Kidney (tissue), 14 donors: Measurements from ENCODE around the gene BLM. TPM values are rescaled to one million over a fixed set of nuclear protein-coding genes. Genes with fewer than 3 reads are reported as not detected.
"Not testable (repeated sequence)": the region's sequence is repeated elsewhere in the genome, so short reads cannot be mapped to it uniquely, and the experiment has no call there.

ENCODE experiments used
- DNase-seq, 5 donors: peaks; one replicate each; pipeline ENCODE4 v3.0.0-alpha.2; 2013 to 2020
- FAIRE-seq: peaks from 2 replicates; lab custom pipeline; 2012; peaks lifted over from hg19 to GRCh38; lab: Jason Lieb, UNC
- H3K27ac ChIP-seq, 2 donors: one replicate each; pipeline ENCODE4 v1.7.0; 2013; ENCODE audit warnings: low read depth in 2 of 2, low read length in 2 of 2, inconsistent platforms in 1 of 2
- H3K27me3 ChIP-seq: one replicate; pipeline ENCODE4 v1.7.1; 2013; ENCODE audit warnings: low read length, inconsistent platforms; ENCODE audit not compliant: control insufficient read depth, insufficient read depth
- H3K36me3 ChIP-seq, 3 donors: one replicate each; pipeline versions ENCODE4 v1.7.0 to v1.7.1; 2013; ENCODE audit warnings: low read length in 3 of 3, control low read depth in 1 of 3, inconsistent platforms in 1 of 3; ENCODE audit not compliant: insufficient read depth in 3 of 3, control insufficient read depth in 2 of 3
- H3K4me1 ChIP-seq, 3 donors: one replicate each; pipeline versions ENCODE4 v1.7.0 to v1.7.1; 2013; ENCODE audit warnings: low read length in 3 of 3, inconsistent platforms in 1 of 3, low read depth in 1 of 3; ENCODE audit not compliant: control insufficient read depth in 2 of 3, insufficient read depth in 2 of 3
- H3K4me3 ChIP-seq, 3 donors: one replicate each; pipeline versions ENCODE4 v1.7.0 to v1.8.1; 2013; ENCODE audit warnings: low read length in 3 of 3, control low read depth in 1 of 3, inconsistent platforms in 1 of 3
- H3K9ac ChIP-seq, 3 donors: one replicate each; pipeline versions ENCODE4 v1.7.0 to v1.7.1; 2013; ENCODE audit warnings: low read length in 3 of 3, control low read depth in 1 of 3, inconsistent platforms in 1 of 3
- H3K9me3 ChIP-seq, 3 donors: one replicate each; pipeline versions ENCODE4 v1.7.0 to v1.7.1; 2013; ENCODE audit warnings: low read length in 3 of 3, control low read depth in 1 of 3, inconsistent platforms in 1 of 3; ENCODE audit not compliant: control insufficient read depth in 2 of 3, insufficient read depth in 1 of 3
- intact Hi-C: fragments of 100-400 bp; cut with DNase I; formaldehyde crosslinking; loops from one replicate; pipeline ENCODE4 v1.11.1; 2022
- polyA plus RNA-seq: library from polyadenylated mRNA; stranded (reverse); fragments of 350-450 nt; fragmentation: Illumina TruSeq; extraction: RNeasy Lipid Tissue Mini Kit (QIAGEN cat#74804); gene quantifications from one replicate; pipeline ENCODE4 v1.2.3, GENCODE V29; 2014; ENCODE audit warnings: low read depth, low replicate concordance; ENCODE audit not compliant: insufficient read depth
- total RNA-seq: library from RNA; stranded (reverse); fragmentation: NEBNext Ultra II Directional; extraction: Animal tissue kit (Norgen Biotek cat#: 25700); gene quantifications from one replicate; pipeline ENCODE4 v1.2.1, GENCODE V29; 2021
- TF ChIP-seq, protein P1 (sequence below): IDR thresholded peaks from 3 replicates; pipeline ENCODE4 v1.5.1; 2012; ENCODE audit warnings: mild to moderate bottlenecking, moderate library complexity, borderline replicate concordance; ENCODE audit not compliant: insufficient read depth; ENCODE audit errors: extremely low read depth
- donor health status: control.
- donor health status: control.
- donor health status: control.
- donor health status: control.
- donor health status: control.
- donor health status: DM: yes; HTN: yes; CAD: no.
- donor health status: Normal renal cell carcinoma (clear cell type).

BLM gene
- total and polyA plus RNA-seq, 2 donors from 2014 or later: 1.1 to 2.8 TPM

GRCh38 chr15:90685591-90686434 lies 31.3 kb upstream of the BLM start:
- TF ChIP-seq, protein P1, sequence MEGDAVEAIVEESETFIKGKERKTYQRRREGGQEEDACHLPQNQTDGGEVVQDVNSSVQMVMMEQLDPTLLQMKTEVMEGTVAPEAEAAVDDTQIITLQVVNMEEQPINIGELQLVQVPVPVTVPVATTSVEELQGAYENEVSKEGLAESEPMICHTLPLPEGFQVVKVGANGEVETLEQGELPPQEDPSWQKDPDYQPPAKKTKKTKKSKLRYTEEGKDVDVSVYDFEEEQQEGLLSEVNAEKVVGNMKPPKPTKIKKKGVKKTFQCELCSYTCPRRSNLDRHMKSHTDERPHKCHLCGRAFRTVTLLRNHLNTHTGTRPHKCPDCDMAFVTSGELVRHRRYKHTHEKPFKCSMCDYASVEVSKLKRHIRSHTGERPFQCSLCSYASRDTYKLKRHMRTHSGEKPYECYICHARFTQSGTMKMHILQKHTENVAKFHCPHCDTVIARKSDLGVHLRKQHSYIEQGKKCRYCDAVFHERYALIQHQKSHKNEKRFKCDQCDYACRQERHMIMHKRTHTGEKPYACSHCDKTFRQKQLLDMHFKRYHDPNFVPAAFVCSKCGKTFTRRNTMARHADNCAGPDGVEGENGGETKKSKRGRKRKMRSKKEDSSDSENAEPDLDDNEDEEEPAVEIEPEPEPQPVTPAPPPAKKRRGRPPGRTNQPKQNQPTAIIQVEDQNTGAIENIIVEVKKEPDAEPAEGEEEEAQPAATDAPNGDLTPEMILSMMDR: no peak
- no peak for DNase-seq
- Histone ChIP-seq H3K4me3 (no peak overlapping the region), H3K36me3 (no peaks in the 10 kb centered on the region), H3K4me1 (no peaks in the 10 kb centered on the region), H3K27ac (no peak overlapping the region), H3K9me3 (no peaks in the 10 kb centered on the region), H3K27me3 (no peaks in the 10 kb centered on the region), H3K9ac (no peak overlapping the region)
- intact Hi-C loops: no loop called here
- no peak for FAIRE-seq

DNA sequence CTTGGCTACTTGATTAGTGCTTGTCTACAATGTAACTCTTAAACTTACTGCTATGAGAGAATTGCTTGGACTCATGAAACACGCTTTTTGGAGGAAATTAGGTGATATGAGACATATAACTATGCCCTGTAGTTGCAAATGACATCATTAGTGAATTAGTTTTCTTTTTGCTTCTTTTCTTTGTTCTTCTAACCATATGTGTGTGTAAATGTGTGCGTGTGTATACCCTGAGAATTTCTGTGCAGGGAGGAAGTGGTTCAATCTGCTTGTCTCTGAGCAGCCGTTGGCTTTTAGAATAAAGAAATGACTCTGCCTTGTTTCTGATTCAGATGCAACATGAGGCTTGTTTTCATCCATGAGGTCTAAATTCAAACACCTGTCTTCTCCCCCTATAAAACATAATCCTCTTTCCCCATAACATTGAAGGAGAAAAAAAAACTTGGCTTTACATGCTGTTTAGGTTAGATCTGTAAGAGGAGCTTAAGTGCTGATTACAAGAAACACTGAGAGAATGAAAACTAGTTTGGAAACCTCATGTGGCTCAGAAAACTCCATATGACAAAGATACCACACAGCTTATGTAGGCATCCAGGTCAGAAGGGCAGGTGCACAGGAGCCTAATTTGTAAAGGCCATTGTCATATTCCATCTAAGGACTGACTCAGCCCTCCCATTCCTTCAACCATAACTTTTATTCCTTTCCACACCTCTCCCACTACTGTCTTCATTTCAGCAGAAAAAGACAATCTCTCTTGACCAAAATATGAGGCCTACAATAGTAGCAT lies 30.5 kb upstream of the BLM start:
- intact Hi-C loops: no loop called here
- H3K27ac ChIP-seq: no peak overlapping the region
- H3K4me3 ChIP-seq: no peak overlapping the region
- DNase-seq: no peak
- H3K36me3 ChIP-seq: no peaks in the 10 kb centered on the region
- H3K27me3 ChIP-seq: no peaks in the 10 kb centered on the region
- TF ChIP-seq, protein P1: no peak
- no peaks in the 10 kb centered on the region for H3K4me1 ChIP-seq
- FAIRE-seq: no peak
- no peaks in the 10 kb centered on the region for H3K9me3 ChIP-seq
- H3K9ac ChIP-seq: no peak overlapping the region

DNA sequence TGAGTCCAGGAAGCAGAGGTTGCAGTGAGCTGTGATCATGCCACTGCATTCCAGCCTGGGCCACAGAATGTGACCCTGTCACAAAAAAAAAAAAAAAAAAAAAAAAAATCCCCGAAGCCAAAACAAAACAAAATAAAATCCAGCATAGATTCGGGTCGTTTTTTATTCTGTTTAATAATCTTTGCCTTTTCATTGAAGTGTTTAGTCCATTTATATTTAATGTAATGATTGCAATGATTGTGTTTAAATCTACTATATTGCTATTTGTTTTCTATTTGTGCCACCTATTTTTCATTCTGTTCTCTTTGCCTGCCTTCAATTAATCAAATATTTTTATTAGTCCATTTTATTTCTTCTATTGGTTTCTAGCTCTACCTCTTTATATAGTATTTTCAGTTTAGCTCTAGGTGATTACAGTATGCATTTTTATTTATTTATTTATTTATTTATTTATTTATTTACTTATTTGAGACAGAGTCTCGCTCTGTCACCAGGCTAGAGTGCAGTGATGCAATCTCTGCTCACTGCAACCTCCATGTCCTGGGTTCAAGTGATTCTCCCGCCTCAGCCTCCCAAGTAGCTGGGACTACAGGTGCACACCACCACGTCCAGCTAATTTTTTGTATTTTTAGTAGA lies 27.7 kb upstream of the BLM start:
- H3K9ac ChIP-seq, H3K4me3 ChIP-seq, H3K36me3 ChIP-seq, FAIRE-seq, intact Hi-C loops, H3K9me3 ChIP-seq, H3K4me1 ChIP-seq, H3K27me3 ChIP-seq, DNase-seq, H3K27ac ChIP-seq: not testable (repeated sequence)

DNA sequence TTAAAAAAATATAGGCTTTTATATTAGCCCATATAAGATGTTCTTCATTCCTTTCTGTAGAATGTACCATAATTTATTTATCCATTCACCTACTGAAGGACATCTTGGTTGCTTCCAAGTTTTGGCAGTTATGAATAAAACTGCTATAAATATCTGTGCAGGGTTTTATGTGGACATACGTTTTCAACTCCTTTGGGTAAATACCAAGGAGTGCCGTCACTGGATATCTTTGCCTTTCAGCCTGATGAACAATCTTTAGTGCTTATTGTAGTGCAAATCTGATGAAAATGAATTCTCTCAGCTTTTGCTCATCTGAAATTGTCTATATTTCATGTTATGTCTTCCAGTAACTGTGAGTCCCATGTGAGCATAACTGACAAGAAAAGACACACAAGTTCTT lies 26.6 kb upstream of the BLM start:
- no peak overlapping the region for H3K9ac ChIP-seq
- no peaks in the 10 kb centered on the region for H3K4me1 ChIP-seq
- no peak overlapping the region for H3K27ac ChIP-seq
- FAIRE-seq: no peak
- no peak for DNase-seq
- TF ChIP-seq, protein P1: no peak
- H3K27me3 ChIP-seq: no peaks in the 10 kb centered on the region
- H3K4me3 ChIP-seq: no peak overlapping the region
- H3K9me3 ChIP-seq: no peaks in the 10 kb centered on the region
- no peaks in the 10 kb centered on the region for H3K36me3 ChIP-seq
- intact Hi-C loops: no loop called here
